ENCODE measurements around the gene ACSM2B.

ACSM2B gene

DNA sequence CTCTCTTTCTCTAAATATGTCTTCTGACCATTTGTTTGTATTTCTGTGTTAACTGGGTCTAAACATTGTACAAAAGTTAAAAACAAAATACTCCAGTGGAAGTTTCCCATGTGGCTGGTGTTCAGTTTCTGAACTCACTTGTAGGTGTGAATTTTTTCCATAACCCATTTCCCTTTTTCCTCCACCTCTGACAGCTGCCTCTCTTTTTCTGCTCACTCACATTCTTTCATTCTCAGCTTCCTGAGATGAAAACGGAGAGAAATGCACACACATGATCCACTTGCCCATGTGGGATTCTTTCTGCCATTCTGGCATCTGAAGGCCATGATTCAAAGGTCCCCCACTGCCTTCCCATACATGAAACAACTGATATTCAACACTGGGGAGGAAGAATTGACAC lies 41.1 kb upstream of the ACSM2B start:
- no peak for DNase-seq (ENCODE audit: low read depth)
- H3K4me3 ChIP-seq (ENCODE audit: low read depth, low read length): no peak overlapping the region
- TF ChIP-seq, protein P1, sequence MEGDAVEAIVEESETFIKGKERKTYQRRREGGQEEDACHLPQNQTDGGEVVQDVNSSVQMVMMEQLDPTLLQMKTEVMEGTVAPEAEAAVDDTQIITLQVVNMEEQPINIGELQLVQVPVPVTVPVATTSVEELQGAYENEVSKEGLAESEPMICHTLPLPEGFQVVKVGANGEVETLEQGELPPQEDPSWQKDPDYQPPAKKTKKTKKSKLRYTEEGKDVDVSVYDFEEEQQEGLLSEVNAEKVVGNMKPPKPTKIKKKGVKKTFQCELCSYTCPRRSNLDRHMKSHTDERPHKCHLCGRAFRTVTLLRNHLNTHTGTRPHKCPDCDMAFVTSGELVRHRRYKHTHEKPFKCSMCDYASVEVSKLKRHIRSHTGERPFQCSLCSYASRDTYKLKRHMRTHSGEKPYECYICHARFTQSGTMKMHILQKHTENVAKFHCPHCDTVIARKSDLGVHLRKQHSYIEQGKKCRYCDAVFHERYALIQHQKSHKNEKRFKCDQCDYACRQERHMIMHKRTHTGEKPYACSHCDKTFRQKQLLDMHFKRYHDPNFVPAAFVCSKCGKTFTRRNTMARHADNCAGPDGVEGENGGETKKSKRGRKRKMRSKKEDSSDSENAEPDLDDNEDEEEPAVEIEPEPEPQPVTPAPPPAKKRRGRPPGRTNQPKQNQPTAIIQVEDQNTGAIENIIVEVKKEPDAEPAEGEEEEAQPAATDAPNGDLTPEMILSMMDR (IDR thresholded peaks at IDR 0.05; ENCODE audit: low read depth, low read length, missing control alignments): no peak

DNA sequence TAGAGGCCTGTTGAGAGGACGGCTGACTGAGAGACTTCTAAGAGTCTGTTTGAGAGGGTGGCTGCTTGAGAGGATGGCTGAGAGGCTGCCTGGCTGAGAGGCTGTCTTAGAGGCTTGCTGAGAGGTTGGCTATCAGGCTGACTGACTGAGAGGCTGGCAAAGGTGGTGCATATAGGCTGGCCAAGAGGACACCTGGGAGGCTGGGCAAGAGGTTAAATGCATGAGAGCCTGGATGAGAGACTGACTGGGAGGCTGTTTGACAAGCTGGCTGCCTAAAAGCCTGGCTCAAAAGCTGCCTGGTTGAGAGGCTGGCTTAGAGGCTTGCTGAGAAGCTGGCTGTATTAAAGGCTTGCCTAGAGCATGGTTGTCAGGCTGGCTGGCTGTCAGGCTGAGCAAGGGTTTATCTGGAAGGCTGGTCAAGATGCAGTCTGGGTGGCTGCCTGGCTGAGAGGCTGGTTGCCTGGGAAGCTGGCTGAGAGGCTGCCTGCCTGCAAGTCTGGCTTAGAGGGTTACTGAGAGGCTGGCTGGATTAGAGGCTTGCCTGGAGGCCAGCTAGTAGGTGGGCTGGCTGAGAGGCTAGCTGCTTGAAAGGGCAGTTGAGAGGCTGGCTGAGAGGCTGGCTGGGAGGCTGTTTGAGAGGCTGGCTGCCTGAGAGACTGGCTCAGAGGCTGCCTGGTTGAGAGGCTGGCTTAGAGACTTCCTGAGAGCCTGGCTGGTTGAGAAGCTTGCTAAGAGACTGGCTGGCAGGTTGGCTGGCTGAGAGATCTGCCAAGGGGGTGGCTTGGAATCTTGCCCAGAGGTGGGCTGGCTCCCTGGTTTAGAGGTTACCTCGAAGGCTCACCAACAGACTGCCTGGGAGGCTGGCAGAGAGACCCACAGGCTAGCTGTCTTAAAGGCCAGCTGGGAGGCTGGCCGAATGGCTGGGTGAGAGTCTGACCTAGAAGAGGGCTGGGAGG lies 38.3 kb upstream of the ACSM2B start:
- no peak for DNase-seq (ENCODE audit: low read depth)
- TF ChIP-seq, protein P1 (IDR thresholded peaks at IDR 0.05; ENCODE audit: low read depth, low read length, missing control alignments): no peak
- H3K4me3 ChIP-seq (ENCODE audit: low read depth, low read length): no peak overlapping the region

DNA sequence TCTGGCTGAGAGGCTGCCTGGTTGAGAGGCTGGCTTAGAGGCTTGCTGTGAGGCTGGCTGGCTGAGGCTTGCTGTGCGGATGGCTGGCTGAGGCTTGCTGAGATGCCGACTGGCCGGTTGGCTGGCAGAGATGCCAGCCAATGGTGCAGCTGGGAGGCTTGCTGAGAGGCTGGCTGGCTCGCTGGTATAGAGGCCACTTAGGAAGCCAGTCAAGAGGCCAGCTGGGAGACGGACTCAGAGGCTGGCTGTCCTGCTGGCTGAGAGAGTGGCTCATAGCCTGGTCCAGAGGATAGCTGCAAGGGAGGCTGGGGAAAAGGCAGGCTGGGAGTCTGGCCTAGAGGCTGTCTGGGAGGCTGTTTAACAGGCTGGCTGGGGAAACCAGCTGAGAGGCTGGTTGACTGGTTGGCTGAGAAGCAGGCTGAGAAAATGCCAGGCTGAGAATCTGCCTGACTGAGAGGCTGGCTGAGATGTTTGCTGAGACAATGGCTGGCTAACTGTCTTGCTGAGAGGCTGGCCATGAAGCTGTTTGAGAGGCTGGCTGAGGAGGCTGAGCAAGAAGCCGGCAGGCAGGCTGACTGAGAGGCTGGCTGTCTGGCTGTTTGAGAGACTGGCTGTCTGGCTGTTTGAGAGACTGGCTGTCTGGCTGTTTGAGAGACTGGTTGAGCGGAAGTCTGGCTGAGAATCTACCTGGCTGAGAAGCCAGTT lies 37.5 kb upstream of the ACSM2B start:
- no peak overlapping the region for H3K4me3 ChIP-seq (ENCODE audit: low read depth, low read length)
- TF ChIP-seq, protein P1 (IDR thresholded peaks at IDR 0.05; ENCODE audit: low read depth, low read length, missing control alignments): no peak
- DNase-seq (ENCODE audit: low read depth): no peak

DNA sequence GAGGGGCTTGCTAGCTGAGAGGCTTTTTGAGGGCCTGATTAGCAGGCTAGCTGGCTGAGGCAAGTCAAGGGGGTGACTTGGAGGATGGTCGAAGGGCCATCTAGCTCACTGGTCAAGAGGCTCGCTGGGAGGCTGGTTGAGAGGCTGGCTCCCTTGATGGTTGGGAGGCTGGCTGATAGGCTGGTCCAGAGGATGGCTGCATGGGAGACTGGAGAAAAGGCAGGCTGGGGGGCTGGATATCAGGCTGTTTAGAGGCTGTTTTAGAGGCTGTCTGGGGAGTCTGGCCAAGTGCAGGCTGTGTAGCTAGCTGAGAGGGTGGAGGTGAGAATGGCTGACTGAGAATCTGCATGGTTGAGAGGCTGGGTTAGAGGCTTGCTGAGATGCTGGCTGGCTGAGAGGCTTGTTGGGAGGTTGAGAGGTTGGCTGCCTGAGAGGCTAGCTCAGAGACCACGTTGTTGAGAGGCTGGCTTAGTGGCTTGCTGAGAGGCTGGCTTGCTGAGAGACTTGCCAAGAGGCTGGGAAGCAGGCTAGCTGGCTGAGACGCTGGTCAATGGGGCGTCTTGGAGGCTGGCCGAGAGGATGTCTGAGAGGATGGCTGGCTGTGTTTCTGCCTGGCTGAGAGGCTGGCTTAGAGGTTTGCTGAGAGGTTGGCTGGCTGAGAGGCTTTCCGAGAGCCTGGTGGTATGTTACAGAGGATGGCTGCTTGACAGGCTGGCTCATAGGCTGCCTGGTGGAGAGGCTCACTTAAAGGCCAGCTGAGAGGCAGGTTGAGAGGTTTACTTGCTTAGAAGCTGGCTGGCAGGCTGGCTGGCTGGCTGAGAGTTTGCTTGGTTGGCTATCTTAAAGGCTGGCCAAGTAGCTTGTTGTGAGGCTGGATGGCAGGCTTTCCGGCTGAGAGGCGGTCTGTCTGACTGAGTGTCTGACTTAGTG lies 36.6 kb upstream of the ACSM2B start:
- TF ChIP-seq, protein P1 (IDR thresholded peaks at IDR 0.05; ENCODE audit: low read depth, low read length, missing control alignments): no peak
- no peak overlapping the region for H3K4me3 ChIP-seq (ENCODE audit: low read depth, low read length)
- DNase-seq (ENCODE audit: low read depth): no peak

DNA sequence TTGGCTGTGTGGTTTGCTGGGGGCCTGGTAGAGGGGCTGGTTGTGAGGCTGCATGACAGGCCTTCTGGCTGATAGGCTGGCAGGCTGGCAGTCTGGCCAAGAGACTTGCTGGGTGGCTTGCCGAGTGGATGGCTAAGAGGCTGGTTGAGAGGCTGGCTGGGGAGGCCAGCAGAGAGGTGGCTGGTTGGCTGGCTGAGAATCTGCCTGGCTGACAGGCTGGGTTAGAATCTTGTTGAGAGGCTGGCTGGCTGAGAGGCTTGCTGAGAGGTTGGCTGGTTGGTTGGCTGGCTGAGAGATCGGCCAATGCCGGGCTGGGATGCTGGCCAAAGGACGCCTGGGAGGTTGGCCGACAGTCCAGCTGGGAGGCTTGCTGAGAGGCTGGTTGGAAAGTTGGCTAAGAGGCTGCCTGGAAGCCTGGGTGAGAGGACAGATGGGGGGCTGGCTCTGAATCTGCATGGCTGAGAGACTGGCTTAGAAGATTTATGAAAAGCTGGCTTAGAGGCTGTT lies 35.9 kb upstream of the ACSM2B start:
- TF ChIP-seq, protein P1 (IDR thresholded peaks at IDR 0.05; ENCODE audit: low read depth, low read length, missing control alignments): no peak
- no peak for DNase-seq (ENCODE audit: low read depth)
- H3K4me3 ChIP-seq (ENCODE audit: low read depth, low read length): no peak overlapping the region

DNA sequence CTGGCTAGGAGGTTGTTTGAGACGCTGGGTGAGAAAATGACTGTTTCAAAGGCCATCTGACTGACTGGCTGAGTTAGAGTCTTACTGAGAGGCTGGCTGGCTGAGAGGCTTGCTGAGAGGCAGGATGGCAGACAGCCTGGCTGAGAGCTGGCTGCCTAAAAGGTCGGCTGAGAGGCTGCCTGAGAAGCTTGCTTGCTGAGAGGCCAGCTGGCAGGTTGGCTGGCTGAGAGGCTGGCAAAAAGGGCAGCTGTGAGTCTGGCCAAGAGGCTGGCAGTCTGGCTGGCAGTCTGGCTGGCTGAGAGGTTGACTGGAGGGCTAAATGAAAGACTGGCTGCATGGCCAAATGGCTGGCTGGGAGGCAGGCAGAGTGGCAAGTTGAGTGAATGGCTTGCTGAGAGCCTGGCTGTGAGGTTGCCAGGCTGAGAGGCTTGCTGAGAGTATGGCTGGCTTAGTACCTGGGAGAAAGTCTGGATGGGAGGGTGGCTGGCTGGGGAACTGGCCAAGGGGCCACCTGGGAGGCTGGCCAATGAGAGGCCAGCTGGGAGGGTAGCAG lies 35.3 kb upstream of the ACSM2B start:
- no peak for DNase-seq (ENCODE audit: low read depth)
- TF ChIP-seq, protein P1 (IDR thresholded peaks at IDR 0.05; ENCODE audit: low read depth, low read length, missing control alignments): no peak
- no peak overlapping the region for H3K4me3 ChIP-seq (ENCODE audit: low read depth, low read length)
